ENCODE measurements around the gene APLP1. TPM values are rescaled to one million over a fixed set of nuclear protein-coding genes. Genes with fewer than 3 reads are reported as not detected.

The APLP1 gene
- total and polyA plus RNA-seq, 2 donors (not counting 3 experiments of a cell fraction or from before 2014, with no cell fraction given), result 6.2 to 13.0 TPM

DNA sequence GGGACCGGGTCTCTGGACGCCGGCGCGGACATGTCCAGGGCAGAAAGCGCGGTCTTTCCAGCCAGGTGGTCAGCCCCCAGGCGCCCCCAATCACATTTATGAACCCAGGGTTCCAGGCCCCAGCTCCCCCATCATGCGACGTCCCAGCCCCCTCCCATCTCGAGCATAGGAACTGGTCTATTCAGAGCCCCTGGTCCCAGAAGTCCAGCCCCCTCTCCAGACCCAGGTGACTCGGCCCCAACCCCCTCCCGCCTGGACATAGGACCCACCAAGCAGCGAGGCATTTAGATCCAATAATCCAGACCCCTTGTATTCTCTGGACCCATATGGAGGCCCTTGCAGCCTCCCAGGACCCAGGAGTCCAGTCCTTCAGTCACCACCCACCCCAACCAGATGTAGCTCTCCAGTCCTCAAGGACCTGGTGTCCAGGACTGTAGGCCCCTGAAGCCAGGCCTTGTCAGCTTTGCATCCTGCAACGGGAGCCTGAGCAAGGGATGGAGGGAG, 501 bp downstream of the APLP1 start:
- dilution Hi-C loops (cut with MboI; ENCODE audit: extremely low pct_ligation_motif_present, low sequenced_read_pairs), result no loop called here
- H3K9me3 ChIP-seq (replicated peaks; ENCODE audit: control insufficient read depth, insufficient read depth, low read length), result no peaks in the 10 kb centered on the region
- peaks cover 4% of the 10 kb centered on the region for H3K4me1 ChIP-seq (ENCODE audit: control insufficient read depth, extremely low read depth, insufficient read depth, low read length)
- peak overlapping the region in 2 of 3 experiments; percentile 19 to 20 for H3K4me3 ChIP-seq (replicated peaks in 1 of 3; ENCODE audit: insufficient read depth in 1 of 3, low read depth in 1 of 3, low read length in 3 of 3)
- no peak overlapping the region for H3K27ac ChIP-seq (ENCODE audit: insufficient read depth, low read depth, low read length)
- H3K9me1 ChIP-seq (replicated peaks; ENCODE audit: control insufficient read depth, extremely low read depth, insufficient read depth, low read length), result no peaks in the 10 kb centered on the region
- TF ChIP-seq EZH2 (IDR thresholded peaks at IDR 0.05; ENCODE audit: borderline replicate concordance, low read depth, low read length, severe bottlenecking) (peak; percentile 42), GATA2 (IDR thresholded peaks at IDR 0.05; ENCODE audit: insufficient read depth, insufficient read length, low read depth, low read length) (no peak), POLR2AphosphoS5 (IDR thresholded peaks at IDR 0.05; ENCODE audit: insufficient read depth, low read depth, low read length) (no peak), JUN (IDR thresholded peaks at IDR 0.05; ENCODE audit: borderline replicate concordance, insufficient read depth, insufficient read length, low read depth) (no peak), MYC (IDR thresholded peaks at IDR 0.05; ENCODE audit: low read depth, low read length) (no peak)
- TF ChIP-seq, protein P1, sequence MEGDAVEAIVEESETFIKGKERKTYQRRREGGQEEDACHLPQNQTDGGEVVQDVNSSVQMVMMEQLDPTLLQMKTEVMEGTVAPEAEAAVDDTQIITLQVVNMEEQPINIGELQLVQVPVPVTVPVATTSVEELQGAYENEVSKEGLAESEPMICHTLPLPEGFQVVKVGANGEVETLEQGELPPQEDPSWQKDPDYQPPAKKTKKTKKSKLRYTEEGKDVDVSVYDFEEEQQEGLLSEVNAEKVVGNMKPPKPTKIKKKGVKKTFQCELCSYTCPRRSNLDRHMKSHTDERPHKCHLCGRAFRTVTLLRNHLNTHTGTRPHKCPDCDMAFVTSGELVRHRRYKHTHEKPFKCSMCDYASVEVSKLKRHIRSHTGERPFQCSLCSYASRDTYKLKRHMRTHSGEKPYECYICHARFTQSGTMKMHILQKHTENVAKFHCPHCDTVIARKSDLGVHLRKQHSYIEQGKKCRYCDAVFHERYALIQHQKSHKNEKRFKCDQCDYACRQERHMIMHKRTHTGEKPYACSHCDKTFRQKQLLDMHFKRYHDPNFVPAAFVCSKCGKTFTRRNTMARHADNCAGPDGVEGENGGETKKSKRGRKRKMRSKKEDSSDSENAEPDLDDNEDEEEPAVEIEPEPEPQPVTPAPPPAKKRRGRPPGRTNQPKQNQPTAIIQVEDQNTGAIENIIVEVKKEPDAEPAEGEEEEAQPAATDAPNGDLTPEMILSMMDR (IDR thresholded peaks at IDR 0.05; ENCODE audit: extremely low read depth in 1 of 2, insufficient read depth in 1 of 2, low read depth in 1 of 2, low read length in 2 of 2), result no peak
- TF ChIP-seq, protein P2, sequence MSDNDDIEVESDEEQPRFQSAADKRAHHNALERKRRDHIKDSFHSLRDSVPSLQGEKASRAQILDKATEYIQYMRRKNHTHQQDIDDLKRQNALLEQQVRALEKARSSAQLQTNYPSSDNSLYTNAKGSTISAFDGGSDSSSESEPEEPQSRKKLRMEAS (IDR thresholded peaks at IDR 0.05; ENCODE audit: insufficient read depth, insufficient read length), result no peak
- H3K4me2 ChIP-seq (ENCODE audit: insufficient read depth, low read length), result peak overlapping the region; percentile 43
- no peak overlapping the region for H2AFZ ChIP-seq (ENCODE audit: low read depth, low read length)
- H3K27me3 ChIP-seq (ENCODE audit: control insufficient read depth in 2 of 2, insufficient read depth in 2 of 2, low read length in 2 of 2), result peaks cover 2 to 7% of the 10 kb centered on the region in 2 experiments
- BruUV-seq (replicated peaks), result no TSS peak
- no peaks in the 10 kb centered on the region for H4K20me1 ChIP-seq (replicated peaks; ENCODE audit: control insufficient read depth, extremely low read depth, insufficient read depth, low read length)
- ChIA-PET CTCF (interaction anchor here (1.4 kb wide), 1 partner anchor 11 kb away, joined by 4 read pairs; no protein-coding TSS in a partner anchor), POLR2A (no interaction called here)
- intact Hi-C loops (cut with micrococcal nuclease), result no loop called here
- FAIRE-seq (no peak), DNase-seq (ENCODE audit: low read depth, low spot score) (no peak)
- H3K36me3 ChIP-seq (ENCODE audit: control insufficient read depth in 2 of 2, extremely low read depth in 1 of 2, insufficient read depth in 2 of 2, low read length in 2 of 2), result no peaks in the 10 kb centered on the region
- no peaks in the 10 kb centered on the region for H3K79me2 ChIP-seq (ENCODE audit: control insufficient read depth, insufficient read depth, low read length)
- H3K9ac ChIP-seq (replicated peaks; ENCODE audit: extremely low read depth, insufficient read depth, low read length), result no peak overlapping the region
